AG08395 (cell line): ENCODE data around the gene DCDC2C.

Experiments
- DNase-seq: peaks from one replicate; pipeline ENCODE4 v3.0.0; 2012; ENCODE audit warnings: mixed read lengths, low spot score

The DCDC2C gene

DNA sequence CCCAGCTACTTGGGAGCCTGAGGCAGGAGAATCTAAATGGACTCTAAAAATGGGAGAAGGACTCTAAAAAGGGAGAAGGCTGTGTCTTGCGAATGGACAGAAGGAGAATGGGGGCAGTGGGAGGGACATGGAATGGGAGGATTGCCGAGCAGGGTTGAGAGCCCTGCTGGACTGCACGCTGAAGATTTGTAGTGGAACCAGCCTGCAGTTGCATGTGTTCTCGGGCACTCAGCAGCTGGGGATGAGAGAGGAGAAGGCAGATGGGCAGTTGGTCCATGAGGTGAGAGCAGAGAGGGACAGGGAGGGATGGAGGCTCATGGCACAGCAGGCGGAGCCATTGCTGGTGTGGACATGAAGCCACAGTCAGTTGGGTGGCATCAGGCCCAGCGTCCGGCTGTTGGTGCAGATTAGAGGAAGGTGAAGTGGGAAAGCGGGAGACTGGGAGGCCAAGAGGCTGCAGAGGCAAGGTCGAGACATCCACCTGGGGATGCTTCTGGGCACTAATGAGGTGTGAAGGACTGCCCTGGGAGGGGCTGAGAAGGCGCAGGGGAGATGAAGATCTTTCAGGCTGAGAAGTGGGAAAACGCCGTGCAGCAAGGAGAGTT, 40.7 kb downstream of the DCDC2C start:
- no peak for DNase-seq

DNA sequence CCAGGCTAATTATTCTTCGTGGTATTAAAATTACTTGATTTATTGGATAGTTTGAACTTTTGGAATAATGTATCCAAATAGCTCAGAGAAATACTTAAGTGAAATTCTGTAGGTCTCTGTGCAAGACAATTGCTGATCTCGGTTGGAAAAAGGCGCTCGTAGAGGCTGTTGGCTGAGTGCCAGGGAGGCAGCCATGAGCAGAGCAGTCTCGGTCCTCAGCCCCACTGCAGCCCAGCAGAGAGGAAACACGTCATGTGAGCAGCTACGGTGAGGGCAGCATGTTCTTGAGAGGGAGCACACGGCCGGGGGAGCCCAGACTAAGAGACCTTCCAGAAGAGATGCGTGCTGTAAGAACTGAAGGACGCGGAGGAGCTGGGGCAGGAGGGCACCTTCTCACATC, 42.5 kb downstream of the DCDC2C start:
- DNase-seq, result no peak

DNA sequence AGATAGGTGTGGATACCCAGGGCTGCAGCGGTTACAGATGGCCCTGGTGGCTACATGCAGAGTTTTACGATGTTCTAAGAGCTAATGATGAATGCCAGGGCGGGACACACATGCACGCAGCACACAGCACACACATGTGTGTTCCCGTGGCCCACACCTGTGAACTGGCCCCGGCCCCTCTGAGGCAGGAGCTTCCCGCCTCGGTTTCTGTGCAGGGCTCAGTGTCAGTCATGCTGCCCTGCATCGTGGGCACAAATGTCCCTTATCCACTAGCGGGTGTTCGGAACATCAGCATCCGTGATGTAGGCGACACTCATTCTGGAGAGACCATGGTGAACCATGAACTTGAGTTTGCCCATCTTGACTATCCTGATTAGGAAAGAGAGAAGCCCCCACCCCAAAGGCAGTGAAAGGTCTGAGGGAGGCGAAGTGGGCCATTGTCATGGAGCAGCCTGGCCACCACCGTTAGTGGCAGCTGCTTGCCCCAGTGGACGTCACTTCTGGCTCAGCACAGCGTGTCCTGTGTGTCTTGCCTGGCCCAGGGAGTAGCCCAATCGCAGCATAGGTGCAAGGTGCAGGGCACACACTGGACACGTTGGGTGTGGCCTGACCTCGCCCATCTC, 43.8 kb downstream of the DCDC2C start:
- DNase-seq, result no peak

DNA sequence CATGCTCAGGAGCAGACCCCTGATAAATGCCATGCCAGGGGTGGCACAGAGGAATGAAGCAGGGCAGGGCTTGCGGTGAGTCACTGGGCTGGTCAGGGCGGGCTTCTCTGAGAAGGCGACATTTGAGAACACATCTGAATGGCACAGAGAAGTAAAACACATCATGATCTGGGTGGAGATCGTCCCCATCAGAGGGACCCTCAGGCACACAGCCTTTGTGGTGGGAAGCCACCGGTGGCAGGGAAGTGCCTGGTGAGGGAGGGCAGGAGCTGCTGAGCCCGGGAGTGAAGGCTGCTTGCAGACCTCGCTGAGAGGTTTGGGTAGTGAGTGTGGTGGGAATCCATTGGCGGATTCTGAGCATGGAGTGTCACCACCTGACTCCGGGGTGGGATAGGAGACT, 44.5 kb downstream of the DCDC2C start:
- no peak for DNase-seq

DNA sequence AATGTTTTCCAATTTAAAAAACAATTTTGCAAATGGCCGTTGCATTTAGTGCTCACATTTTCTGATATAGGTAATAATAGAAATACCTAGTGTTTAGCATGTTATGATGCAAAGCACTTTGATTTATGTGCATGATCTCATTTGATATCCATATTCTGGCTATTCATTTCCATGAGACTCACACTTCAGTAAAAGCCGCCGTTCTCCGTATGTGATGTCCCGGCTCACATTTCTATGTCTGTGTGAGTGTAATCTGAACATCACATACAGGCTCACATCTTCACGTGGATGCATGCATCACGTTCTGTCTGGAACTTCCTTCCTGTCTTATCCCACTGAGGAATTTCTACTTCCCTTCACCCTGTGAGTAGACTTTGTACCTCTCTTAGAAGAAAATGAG, 45.8 kb downstream of the DCDC2C start:
- DNase-seq, result no peak

DNA sequence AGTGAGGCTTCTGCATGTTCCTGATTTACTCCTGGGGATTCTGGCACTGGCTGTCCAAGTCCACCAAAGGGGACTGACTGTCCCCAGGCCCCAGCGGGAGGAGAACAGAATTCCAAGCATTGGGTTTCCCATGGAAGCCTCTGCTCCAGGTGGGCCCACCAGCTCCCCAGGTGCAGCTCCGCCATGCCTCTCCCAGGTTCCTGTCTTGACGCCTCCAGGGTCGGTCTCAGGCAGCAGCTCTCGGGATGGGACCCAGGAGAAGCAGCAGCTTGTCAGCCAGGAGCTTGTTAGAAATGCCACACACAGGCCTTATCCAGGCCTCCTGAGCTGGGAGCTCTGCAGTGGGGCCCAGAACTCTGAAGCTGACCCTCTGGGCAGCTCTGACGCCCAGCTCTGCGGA, 47.9 kb downstream of the DCDC2C start:
- no peak for DNase-seq

DNA sequence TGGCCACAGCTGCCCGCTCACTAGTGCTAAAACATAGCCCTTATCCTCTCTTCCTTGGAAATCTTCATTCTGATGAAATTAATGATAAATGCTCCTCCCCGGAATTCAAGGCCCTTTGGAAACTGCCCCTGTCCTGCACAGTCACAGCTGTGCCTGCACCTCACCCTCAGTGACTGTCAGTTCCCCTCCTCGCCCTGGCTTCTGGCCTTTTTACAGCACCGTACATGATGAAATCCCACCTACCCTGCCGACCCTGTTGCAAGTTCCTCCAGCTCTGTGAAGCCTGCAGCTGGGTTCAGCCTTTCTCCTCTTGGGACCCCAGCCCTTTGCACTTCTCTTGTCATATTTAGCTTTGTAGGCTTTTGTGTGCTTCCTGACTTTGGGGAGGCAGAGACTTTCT, 48.4 kb downstream of the DCDC2C start:
- DNase-seq, result no peak

DNA sequence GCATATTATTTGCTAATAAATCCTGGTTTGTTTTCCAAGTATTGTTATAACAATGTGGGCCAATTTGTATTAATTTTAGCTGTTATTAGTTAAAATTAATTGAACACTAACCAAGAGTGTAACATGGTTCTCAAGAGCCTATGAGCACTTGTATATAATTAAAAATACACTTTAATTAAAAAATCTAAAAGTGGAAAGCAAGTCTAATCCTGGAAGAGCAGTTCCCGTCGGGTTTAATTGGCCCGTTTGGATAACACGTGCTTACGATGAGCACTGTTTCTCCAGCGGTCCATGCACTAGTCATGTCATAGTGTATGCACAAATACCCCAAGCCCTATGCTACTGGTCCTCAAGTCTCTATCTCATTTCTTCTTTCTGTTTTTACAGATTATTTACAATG, 49.0 kb downstream of the DCDC2C start:
- DNase-seq, result no peak

DNA sequence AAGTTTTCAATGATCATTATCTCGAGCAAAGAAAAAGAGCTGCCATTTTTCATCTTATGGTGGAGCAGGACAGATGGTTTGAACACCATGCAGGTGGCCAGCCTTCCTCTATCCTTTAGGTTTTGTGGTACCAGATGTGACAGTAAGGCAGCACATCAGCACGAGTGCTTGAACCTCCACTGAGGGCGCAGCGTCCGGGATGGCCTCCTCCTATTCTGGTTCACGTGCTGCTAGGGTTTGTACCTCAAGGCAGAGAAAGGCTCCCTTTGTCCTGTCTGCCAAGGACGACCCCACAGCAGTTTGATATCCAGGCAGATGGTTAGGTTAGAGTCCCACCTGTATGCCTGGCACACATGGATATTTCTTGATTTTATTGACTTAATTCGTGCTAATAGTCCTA, 50.2 kb downstream of the DCDC2C start:
- no peak for DNase-seq

DNA sequence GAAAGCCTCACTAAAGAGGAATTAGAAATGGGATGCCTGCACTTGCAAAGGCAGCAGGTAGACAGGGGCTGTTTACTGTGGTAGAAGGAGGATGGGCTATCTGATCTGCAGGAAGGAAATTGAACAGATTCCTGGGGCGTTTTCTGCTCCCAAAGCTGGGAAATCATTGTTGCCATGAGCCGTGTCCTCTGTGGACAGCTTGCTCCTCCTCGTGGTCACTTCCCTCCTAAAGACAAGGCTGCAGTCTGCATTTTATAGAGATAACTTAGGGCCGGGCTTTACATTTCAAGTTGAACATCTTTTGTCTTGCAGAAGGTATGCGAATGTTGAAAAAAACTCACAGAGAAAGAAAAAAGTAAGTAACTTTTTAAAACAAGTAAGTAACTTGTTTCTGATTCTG, 50.9 kb downstream of the DCDC2C start:
- DNase-seq, result no peak

DNA sequence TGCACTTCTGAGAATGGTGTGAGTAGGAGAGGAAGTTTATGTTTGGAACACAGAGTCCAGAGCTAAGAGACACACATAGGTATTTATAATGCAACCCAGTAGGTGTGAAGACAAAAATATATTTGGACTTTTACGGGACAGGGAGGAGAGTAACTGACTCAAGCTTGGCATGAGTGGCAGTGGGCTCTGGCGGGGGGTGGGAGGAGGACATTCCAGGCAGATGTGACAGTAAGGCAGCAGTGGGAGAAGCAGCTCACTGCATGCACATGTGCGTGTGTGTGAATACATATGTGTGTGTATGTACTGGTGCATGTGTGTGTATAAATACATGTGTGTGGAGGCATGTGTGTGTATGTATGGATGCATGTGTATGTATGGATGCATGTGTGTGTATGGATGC, 51.4 kb downstream of the DCDC2C start:
- DNase-seq, result no peak

DNA sequence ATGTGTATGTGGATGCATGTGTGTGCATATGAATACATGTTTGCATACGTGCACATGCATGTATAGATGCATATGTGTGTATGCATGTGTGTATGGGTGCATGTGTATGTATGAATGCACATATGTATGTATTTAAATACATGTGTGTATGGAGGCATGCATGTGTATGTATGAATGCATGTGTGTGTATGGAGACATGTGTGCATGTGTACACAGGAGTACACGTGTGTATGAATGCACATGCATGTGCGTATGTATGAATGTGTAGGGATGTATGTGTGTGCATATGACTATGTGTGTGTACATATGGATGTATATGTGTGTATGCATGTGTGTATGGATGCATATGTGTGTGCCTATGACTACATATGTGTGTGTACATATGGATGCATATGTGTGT, 51.9 kb downstream of the DCDC2C start:
- DNase-seq, result no peak

DNA sequence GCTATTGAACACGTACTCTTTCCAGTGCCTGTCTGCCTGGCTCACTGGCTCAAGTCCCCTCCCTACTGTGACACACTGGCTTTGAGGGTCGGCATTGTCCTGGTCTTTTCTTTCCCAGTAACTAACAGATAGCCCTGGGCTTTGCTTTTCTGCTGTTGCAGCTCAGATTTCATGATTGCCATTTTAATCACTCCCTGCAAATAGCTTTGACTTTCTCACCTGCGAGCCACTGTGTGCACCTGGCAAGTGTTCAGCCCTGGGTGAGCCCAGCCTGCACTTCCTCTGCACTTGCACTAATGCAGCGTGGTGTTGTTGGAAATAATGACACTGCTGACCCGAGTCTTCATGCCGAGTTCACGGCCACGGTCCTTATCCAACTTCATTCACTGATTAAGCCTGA, 52.9 kb downstream of the DCDC2C start:
- DNase-seq, result no peak

DNA sequence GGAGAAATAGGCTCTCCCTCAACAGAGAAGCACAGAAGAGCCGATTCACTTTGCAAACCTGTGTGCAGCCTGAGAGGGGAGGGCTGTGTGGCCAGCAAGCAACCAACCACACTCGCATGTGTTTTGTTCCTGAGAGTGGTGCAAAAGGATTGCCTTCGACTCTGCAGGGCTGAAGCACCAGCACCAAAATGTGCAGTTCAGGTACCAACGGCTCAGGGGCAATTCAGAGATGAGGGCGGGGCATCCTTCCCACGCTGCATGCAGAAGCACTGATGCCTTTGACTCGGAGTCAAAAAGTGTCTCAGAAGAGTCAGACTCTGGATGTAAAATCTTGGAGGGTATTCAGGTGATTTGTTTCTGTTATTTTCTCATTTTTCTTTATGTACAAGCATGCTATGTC, 55.5 kb downstream of the DCDC2C start:
- no peak for DNase-seq

DNA sequence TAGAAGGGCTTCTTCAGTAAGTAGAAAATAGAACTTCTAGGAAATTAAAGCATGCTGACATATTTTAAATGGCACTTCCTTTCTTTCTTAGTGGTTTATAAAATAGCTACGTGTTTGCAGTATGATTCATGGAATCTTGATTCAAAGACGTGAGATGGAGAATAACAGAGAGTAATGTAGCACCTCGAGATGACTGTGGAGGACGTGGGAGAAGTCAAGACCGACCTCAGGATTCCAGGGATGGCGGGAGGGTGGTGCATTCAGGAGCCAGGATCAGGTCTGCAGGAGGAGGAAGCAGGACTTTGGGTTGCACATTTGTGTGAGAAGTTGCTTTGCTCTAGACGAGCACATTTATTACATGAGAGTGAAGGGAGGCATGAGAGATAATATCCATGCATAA, 56.0 kb downstream of the DCDC2C start:
- DNase-seq, result no peak

DNA sequence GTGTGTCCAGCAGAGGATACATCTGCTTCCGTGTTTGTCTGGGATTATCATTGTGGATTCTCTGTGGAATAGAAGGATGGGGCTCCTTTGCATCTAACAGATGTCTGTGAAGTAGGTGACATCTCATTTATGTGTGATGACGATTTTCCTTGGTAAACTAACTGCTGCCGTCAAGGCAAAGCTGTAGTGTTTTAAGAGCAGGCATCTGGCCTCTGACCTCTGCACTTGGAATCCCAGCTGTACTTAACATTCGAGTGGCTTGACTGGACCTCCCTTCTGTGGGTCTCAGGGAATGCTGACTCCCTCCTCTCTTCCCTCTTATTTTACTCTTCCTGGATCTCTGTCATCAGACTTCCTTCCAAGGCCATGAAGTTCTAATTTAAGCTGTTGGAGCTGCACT, 56.4 kb downstream of the DCDC2C start:
- DNase-seq, result no peak

DNA sequence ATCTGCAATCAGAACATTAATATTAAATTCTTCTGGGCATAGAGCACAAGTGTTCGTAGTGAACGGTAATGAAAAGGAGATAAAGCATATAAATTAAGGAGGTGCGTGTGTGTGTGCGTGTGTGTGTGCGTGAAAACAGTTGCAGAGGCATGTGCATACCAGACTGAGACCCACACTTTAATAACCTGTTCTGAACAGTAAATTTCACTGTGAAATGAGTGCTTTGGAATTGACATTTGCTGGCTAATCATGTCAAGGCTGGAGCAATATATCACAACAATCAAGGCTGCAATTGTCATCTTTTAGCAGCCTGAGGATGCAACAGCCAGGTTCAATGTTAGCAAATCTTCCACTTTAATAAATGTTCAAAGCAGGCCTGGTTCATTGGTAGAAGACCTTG, 57.9 kb downstream of the DCDC2C start:
- no peak for DNase-seq

DNA sequence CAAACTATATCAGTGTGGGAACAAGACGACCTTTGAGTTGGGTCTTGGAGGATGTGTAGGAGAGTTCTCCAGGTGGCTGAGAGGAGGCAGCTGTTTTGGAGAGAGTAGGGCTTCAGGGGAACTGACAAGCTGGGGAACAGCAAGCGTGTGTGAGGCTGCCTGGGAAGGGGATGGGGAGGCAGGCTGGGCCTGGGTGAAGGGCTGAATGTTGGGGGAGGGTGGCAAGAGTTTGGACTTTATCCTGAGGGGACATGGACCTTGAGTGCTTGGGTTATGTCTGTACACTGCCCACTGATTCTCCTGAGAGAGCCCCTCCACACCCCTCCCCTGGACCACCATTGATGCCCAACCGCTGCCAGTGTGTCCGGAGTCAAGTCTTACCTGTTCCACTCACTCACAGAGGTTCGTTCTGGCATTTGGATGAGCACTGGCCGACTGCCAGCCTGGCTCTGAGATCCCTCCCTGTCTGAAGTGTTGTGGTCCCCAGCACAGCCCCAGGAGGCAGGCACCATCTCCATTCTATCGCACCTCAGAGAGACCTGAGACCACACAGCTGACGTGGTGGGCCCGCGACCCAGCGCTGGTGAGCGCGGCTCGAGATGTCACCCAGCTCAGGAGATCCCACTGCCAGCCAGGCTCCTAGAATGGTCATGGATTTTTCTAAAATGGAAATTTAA, 59.5 kb downstream of the DCDC2C start:
- DNase-seq, result no peak

DNA sequence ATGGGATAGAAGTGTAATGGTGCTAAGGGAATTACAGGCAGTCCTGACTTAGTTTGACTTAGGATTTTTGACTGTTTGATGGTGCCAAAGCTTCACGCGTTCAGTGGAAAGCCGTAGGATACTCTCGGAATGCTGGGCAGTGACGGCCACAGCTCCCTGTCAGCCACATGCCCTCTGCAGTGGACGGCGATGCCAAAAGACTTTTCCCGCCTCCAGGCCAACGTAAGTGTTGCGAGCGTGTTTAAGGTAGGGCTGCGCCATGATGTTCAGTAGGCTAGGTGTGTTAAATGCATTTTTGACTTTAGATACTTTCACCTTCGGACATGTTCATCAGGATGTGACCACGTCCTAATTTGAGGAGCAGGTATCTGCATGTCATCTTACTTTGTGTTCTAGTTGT, 63.4 kb downstream of the DCDC2C start:
- DNase-seq, result no peak

DNA sequence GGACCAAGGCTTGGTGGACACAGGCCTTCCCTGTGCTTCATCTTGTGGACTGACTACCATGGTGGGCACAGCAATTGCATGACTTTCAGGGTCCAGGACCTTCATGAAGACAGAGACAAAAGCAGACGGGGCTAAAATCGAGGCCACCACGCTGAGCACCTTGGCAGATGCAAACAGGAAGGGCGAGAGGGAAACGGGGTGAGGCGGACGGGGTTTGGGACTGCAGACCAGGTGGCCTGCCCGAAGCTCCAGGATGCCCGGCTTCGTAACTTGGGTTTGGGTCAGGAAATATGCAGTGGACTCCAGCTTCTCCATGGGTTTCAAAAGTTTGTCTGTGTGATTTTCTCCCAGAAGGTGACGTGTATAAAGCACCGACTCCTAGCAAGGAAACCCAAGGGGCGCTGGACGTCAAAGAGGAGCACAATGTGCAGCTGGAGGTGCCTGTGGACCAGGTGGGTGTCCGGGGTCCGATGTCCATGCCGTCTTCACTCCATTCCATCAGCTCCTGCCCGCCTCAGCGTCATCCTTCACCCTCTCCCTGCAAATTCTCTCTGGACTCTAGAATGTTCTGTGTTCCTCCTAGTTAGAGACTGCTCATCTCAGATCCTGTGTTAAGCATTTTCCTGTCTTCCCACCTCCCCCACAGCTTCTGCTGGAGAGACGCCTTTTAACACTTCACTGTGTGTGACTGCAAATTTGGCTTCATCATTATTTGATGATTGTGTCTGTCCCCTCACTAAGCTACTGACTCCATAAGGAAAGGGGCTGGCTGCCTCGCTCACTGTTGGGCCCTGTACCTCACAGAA, 65.8 kb downstream of the DCDC2C start:
- DNase-seq, result no peak

DNA sequence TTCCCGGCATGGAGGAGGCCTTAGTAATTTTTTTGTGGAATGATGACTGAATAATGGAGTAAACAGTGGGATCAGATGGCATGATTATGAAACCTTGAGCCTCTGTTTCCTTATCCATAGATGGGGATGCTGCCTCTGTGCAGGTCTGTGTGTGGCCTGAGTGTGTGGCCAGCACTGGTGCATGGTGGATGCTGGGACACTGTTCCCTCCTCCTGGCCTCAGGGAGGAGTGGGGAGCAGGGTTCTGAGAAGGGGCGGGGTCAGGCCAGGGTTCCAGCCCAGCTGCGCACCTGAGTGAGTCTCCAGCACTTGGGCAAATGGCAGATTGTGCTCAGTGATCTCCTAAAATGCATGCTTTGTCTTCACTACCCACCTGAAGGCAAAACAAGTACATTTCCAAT, 66.4 kb downstream of the DCDC2C start:
- DNase-seq, result no peak

DNA sequence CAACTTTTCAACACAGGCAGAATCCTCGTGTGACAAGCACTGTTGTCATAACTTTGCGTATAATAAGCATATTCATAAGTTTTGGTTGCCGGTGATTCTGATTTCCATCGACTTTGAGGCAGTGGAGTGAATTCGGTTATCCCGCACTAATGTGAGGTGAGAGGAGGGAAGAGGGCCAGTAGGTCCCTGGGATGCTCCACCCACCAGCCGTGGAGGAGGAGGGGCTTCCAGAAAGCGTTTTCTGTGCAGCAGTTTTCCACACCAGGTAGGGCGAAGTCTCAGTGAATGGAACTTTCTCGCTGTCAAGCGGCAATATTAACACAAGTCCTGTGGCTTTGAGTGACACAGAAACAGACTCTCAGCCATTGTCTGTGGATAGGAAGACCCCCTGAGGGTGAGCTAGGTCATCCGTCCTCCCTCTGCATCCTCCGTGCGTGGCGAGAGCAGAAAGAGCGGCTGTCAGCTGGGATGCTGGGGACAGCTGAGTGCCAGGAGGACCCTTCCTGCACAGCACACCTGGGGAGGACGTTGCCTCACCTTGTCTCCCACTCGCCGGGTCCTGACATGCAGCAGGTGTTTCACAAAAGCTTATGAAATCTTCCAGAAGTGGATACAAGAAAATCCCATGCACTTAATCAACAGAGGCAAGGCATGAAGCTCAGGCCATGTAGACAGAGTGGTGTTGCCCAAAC, 67.5 kb downstream of the DCDC2C start:
- DNase-seq, result no peak
